T-helper 1 cell treated with Interleukin-12 subunit alpha and Interleukin-12 subunit beta and Interleukin-4 antibody, amounts not matched to agents 30 ng/mL and 1 ng/mL, for 36 hours (primary cell): Measurements from ENCODE around the gene ITPK1. TPM values are rescaled to one million over a fixed set of nuclear protein-coding genes. Genes with fewer than 3 reads are reported as not detected.
"Not testable (repeated sequence)": the region's sequence is repeated elsewhere in the genome, so short reads cannot be mapped to it uniquely, and the experiment has no call there.

Experiments used
- intact Hi-C: fragments of 100-400 bp; cut with micrococcal nuclease; formaldehyde crosslinking; loops from one replicate; pipeline ENCODE4 v1.15.1; 2024
- total RNA-seq: library from RNA; stranded (reverse); gene quantifications from 2 replicates; pipeline ENCODE4 v1.2.3, GENCODE V29; 2022

Gene ITPK1
- total RNA-seq, 1 donor from 2014 or later: 68.4 TPM

DNA sequence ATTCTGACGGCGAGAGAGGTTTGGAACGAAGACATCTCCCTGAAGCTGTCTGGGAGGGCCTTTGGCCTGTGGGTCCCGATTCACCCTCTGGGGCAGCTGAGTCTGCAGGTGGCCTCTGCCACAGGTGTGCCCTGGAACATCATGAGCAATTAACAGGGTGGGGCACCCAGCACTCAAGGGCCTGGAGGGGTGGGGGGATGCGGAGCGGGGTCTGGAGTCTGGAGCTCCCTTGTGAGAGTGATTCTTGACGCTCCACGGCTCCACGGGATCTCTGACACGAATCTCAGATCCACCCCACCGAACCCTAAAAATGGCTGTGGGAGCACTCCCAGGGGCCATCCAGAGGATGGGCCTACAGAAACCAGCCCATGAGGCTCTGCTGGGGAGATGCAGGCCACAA is 8.3 kb downstream of the ITPK1 start:
- intact Hi-C loops: no loop called here

GRCh38 chr14:93106541-93107156 is 9.1 kb downstream of the ITPK1 start:
- intact Hi-C loops: no loop called here

DNA sequence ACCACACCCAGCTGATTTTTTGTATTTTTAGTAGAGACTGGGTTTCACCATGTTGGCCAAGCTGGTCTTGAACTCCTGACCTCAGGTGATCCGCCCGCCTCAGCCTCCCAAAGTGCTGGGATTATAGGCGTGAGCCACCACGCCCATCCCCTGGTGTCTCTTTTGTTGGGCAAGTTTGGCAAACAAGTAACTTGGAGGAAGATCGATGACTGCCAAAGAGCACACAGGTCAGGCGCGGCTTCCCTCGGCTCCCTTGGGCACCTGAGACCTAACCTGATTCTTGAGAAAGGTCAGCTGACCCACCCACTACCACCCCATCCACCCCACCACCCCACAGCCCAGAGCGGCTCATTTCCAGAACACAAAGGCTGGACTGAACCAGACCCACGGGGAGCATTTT is 9.9 kb downstream of the ITPK1 start:
- intact Hi-C loops: not testable (repeated sequence)

GRCh38 chr14:93105362-93105761 is 10.4 kb downstream of the ITPK1 start:
- intact Hi-C loops: no loop called here

GRCh38 chr14:93104961-93105360 is 10.8 kb downstream of the ITPK1 start:
- intact Hi-C loops: loop anchor here (1.0 kb wide), 1 partner anchor 80 kb away; the partner anchor contains the start of gene LYSET

DNA sequence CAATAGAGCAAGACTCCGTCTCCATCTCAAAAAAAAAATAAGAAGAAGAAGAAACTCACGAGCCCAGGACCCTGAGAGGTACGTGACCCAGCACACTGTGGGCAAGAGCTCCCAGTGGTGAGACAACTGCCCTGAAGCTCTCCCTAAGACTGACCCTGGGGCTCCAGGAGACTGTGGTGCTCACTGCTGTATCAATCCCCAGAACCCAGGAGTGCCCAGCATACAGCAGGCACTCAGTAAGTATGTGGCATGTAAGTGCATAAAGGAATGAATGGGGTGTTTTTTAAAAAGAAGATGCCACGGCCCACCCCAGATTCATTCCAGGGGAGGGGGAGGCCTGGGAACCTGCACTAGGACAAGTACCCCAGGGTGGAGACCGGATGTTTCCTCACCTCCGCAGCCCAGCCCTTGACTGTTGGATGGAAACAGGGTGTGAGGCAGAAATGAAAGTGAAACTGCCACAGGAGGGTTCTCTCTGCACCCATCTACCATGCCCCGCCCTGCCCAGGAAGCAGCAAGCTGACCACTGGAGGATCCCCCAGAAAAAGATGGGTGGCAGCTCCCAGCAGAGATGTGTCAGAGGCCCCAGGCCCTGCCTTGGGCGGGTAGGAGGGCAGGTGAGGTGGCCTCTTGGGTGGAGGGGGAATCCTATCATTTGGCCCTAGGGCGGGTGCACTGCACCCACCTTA is 12.2 kb downstream of the ITPK1 start:
- intact Hi-C loops: loop anchor here (1.0 kb wide), 7 partner anchors 10 to 452 kb away; partner anchors contain the start of gene LYSET

DNA sequence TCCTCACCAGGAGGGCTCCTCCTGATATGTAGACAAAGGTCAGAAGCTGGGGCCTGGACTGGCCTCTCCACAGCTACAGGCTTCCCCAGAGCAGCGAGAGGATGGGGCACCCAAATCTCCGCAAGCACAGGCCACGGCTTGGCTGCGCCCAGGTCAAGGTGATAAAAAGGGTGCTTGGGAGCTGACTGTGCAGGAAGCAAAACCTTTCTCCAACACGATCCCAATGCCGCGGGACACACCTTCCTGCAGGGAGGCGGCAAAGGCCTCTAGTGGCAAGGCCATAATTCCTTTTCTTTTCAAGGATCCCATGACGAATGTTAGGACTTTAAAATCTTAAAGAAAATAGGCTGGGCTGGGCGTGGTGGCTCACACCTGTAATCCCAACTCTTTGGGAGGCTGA is 13.6 kb downstream of the ITPK1 start:
- intact Hi-C loops: no loop called here

DNA sequence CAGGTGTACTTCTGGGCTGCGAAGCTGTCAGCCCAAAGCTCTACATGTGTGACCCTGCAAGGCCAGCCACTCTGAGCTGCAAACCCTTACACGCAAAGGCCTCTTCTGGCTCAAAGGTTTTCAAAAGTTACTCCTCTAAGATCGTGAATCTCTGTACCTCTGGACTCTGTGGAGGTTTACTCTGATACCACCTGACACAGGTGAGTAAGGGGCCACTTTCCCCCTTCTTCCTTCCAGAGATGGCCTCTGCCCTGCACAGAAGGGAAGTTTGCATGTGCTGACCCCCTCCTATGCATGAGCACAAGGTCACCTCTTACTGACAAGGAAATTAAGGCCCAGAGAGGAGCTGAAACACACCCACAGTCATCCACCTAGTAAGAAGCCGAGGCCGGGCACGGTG is 14.5 kb downstream of the ITPK1 start:
- intact Hi-C loops: no loop called here

GRCh38 chr14:93100570-93100969 is 15.2 kb downstream of the ITPK1 start:
- intact Hi-C loops: no loop called here

DNA sequence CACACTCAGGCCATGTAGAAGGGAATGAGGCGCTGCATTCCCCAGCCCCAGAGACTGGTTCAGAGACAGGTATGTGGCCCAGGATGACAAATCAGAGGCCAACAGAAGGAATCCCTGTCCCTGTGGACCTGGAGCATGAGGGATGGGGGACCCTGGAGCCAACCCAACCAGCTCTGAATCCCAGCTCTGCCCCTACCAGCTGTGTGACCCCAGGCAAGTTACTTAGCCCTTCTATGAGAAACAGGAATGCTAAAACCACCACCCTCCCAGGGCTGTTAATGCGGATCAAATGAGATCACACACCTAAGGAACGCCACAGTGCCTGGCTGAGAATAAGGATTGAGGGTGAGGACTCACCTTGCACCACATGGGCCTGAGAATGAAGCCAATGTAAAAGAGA is 15.6 kb downstream of the ITPK1 start:
- intact Hi-C loops: no loop called here

DNA sequence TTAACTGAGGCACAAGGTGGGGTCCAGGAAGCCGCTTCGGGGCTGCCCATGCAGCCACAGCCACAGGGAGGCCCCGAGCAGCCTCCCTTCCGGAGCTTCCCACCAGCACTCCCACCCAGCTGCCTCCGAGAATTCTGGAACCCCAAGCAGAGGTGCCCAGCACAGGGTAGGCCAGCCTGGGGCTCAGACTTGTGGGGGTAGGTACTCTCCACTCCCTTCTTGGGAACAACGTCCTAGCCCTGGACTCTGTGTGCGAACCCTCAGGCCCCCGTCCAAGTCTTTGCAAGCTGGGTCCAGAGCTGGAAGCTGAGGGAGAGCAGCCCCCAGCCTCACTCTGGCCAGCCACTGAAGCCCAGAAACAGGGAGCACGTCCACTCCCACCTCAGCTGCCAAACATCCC is 16.1 kb downstream of the ITPK1 start:
- intact Hi-C loops: no loop called here

- intact Hi-C loops: no loop called here
These were observed 16.5 kb downstream of the ITPK1 start for GRCh38 chr14:93099196-93099595.

DNA sequence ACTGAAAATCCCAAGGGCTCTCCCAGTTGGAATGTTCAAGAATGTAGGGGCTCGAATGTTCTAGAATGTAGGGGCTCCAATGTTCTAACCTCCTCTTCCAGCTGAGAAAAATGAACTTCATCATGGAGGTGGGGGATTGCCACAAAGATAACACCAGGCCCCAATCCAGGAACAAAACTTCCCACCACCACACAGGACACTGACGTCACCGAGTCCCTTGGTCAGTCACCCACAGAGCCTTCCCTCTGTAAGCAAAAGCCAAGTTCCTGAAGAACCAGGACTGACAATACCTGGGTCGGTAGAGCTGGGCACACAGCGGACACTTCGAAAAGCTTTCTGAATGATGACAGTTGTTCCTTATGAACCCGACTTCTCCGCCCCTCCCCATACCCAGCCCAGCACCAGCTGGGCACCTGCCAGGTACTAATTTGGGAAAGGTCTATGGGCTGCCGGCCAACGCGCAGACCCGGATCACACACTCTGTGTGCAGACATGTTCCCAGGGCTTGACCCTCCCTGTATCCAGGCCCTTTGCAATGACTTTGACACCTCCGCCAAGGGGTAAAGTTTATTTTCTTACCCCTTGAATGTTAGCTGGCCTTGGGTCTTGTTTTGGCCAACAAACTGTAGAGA is 18.9 kb downstream of the ITPK1 start:
- intact Hi-C loops: no loop called here

DNA sequence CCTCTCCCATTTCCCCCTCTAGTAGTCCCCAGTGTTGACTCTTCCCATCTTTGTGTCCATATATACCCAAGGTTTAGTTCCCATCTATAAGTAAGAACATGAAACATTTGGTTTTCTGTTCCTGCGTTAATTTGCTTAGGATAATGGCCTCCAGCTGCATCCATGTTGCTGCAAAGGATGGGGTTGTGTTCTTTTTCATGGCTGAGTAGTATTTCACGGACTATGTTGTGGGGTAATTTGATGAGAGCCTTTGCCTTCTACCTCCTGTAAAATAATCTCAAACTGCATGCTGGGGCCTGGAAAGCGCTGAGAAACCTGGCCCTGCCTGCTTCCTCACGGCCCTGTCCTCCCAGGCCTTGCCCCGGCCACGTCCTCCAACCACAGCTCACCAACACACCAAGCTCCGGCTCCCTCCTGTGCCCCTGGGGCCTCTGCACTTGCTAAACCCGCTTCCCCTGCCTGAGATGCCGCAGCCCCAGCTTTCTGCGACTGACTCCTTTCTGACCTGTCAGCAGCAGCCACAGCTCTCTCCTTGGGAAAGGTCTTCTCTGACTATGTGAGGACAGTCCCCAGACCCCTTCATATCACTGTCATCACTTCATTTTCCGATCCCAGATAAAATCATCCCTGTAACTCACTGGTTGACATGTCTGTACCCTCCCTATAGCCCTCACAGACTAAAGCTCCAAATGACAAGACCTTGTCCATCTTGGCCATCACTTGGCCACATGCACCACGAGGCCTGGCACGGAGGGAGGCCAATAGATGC is 19.8 kb downstream of the ITPK1 start:
- intact Hi-C loops: no loop called here

DNA sequence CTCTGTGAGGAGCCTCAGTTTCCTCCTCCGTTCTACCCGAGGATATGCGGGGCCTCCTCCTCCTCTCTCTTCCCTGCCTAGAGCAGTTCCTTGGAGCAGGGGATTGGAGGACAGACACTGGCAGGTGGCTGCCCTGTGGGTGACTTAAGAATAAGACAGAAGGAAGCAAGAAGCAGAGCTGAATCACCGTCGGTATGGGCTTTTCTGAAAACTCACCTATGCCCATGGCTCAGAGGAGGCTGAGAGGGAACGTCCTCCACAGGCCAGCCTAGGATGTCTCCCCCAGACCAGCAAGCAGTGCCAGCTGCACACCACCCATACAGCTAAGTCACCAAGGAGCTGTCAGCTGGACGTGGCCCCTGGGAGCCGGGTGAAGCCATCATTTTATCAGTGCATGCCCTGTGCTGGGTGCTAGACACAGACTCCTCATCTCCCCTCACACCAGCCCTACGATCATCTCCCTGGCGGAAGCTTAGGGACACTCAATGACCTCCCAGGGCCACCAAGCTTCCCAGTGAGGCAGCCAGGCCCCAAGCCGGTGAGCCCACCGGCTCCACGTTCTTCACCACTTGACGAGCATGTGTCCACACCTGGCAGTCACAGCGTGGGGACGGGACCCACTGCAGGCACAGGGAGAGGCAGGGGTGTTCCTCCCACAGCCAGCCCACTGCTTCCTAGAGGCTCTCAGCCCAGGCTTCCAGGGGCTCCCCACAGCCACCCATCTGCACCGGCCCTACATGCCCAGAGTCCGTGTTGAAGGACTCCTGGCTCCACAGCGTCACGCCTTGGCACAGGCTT is 21.4 kb downstream of the ITPK1 start:
- intact Hi-C loops: no loop called here

- intact Hi-C loops: no loop called here
These were observed 22.8 kb downstream of the ITPK1 start for GRCh38 chr14:93092606-93093556.

DNA sequence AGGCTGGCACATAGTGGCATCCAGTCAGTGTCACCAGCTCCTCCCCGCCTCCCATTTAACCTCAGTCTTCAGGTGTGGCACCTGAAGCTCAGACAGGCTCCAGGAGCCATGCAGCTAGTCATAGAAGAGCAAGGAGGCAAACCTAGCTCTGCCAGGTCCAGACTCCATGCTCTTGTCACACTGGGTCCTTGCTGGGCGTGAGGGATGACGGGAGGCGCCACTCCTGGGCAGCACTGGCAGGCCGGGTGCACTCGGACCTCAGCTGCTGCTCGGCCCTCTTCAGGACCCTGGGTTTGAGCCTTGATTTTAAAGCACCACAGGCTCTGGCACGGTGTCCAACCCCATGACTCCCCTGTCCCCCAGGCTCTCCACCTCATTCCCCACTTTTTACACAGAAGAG is 24.1 kb downstream of the ITPK1 start:
- intact Hi-C loops: no loop called here

DNA sequence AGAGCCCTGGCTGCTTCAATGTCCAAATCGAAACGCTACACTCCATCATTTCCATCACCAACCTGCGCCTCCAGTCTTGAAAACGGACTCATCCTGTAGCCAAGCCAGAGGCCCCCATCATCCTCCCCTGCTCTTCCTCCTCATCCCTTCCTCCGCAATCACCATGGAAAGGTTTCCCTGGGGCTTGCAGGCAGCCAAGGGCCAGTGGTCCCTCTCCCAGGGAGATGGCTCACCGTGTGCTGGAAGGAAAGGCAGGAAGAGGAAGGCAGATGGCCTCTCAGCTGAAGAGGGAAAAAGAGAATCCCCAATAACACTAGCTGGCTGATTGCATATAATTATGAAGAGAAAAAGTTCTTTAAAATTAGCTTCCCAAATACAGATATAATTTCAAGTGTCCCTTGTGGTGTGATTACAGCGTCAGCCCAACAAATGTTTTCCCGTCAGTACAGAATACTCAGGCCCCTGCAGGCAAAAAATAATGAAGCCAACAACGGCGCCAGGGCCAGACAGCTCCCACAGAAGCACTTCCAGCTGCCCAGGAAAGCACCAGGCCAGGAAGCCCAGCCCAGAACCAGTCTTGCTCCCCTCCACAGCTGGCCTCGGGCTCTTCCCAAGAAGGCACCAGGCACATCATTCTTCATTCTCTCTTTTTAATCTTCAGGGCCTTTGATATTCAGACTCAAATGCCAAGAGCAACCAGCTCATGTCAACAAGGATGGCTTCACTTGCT is 24.7 kb downstream of the ITPK1 start:
- intact Hi-C loops: no loop called here

GRCh38 chr14:93089521-93090269 is 26.0 kb downstream of the ITPK1 start:
- intact Hi-C loops: no loop called here
